ENCODE data around the gene USPL1. TPM values are rescaled to one million over a fixed set of nuclear protein-coding genes. Genes with fewer than 3 reads are reported as not detected.
"Not testable (repeated sequence)": the region's sequence is repeated elsewhere in the genome, so short reads cannot be mapped to it uniquely, and the experiment has no call there.

The USPL1 gene
- total RNA-seq, 6 experiments from 2014 or later = 8.0 to 10.9 (median 10.3) TPM

DNA sequence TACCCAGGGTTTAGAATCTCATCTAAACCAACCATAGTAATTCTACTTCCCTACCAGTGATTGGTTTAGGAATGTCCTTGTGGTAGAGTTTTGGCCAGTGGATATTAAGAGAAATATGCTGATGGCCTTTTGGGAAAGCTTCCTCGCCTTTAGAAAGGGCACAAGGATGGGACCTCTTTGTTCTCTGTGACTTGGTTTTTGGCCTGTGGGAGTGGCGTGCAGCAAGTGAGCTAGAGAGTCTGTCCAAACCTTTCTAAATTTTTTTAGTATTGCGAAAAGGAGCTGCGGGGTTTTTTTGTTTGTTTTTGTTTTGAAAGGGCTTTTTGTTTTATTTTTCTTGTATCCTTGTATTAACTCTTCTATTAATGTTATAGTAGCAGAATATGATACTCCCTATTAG is 20.6 kb downstream of the USPL1 start:
- no peaks in the 10 kb centered on the region for H3K9me3 Mint-ChIP-seq
- TF ChIP-seq, protein P1, sequence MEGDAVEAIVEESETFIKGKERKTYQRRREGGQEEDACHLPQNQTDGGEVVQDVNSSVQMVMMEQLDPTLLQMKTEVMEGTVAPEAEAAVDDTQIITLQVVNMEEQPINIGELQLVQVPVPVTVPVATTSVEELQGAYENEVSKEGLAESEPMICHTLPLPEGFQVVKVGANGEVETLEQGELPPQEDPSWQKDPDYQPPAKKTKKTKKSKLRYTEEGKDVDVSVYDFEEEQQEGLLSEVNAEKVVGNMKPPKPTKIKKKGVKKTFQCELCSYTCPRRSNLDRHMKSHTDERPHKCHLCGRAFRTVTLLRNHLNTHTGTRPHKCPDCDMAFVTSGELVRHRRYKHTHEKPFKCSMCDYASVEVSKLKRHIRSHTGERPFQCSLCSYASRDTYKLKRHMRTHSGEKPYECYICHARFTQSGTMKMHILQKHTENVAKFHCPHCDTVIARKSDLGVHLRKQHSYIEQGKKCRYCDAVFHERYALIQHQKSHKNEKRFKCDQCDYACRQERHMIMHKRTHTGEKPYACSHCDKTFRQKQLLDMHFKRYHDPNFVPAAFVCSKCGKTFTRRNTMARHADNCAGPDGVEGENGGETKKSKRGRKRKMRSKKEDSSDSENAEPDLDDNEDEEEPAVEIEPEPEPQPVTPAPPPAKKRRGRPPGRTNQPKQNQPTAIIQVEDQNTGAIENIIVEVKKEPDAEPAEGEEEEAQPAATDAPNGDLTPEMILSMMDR (IDR thresholded peaks at IDR 0.05) = no peak
- no peaks in the 10 kb centered on the region for H3K27me3 Mint-ChIP-seq (ENCODE audit: insufficient read depth)
- H3K4me1 Mint-ChIP-seq (ENCODE audit: low read depth) = peaks cover 24% of the 10 kb centered on the region
- peaks cover 26% of the 10 kb centered on the region for H3K36me3 Mint-ChIP-seq (ENCODE audit: low read depth)
- DNase-seq = no peak
- no peak overlapping the region for H3K27ac Mint-ChIP-seq
- H3K4me3 Mint-ChIP-seq = no peak overlapping the region

DNA sequence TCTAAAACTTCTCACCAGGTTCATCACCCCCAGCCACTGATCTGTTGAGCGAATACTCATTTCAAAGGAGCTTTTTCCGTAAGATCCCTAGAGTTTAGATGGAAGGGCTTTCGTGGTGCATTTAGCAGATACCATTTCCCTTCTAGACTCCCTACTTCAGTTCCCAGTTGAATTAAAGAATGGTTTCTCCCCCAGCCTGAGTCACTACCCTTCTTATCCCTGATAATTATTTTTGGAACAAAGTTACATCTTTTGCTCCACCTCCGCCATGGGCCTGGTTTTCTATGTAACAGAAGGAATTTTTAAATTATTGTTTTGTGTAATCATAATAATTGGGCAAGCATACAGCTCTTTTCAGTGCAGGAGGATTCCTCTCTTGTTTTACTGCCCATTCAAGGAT is 22.0 kb downstream of the USPL1 start:
- H3K27ac Mint-ChIP-seq = no peak overlapping the region
- no peak for DNase-seq

DNA sequence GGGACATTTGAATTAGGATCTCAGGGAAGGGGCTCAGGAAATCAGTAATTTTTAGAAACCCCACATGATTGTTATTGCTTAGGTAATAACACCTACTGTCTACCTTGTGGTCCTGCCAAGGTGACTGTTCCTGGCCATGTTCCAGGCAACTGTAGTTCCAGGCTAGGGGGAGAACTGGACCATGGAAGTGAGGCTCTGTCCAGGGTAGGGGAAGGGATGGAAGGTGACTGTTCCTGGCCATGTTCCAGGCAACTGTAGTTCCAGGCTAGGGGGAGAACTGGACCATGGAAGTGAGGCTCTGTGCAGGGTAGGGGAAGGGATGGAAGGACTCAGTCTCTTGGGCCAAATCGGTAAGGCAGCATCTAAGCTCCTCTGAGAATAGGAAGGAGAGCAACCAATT is 23.5 kb downstream of the USPL1 start:
- H3K27me3 Mint-ChIP-seq (ENCODE audit: insufficient read depth); H3K9me3 Mint-ChIP-seq; H3K27ac Mint-ChIP-seq; DNase-seq; H3K4me3 Mint-ChIP-seq: not testable (repeated sequence)
- peaks cover 19% of the 10 kb centered on the region for H3K36me3 Mint-ChIP-seq (ENCODE audit: low read depth)
- H3K4me1 Mint-ChIP-seq (ENCODE audit: low read depth) = peaks cover 16% of the 10 kb centered on the region

More for the DNA sequence above, 22.0 kb downstream of the USPL1 start:
- Mint-ChIP-seq H3K27me3 (ENCODE audit: insufficient read depth) (no peaks in the 10 kb centered on the region), H3K36me3 (ENCODE audit: low read depth) (peaks cover 16% of the 10 kb centered on the region), H3K9me3 (no peaks in the 10 kb centered on the region), H3K4me3 (no peak overlapping the region), H3K4me1 (ENCODE audit: low read depth) (peaks cover 22% of the 10 kb centered on the region)
- TF ChIP-seq, protein P1 (IDR thresholded peaks at IDR 0.05) = no peak

DNA sequence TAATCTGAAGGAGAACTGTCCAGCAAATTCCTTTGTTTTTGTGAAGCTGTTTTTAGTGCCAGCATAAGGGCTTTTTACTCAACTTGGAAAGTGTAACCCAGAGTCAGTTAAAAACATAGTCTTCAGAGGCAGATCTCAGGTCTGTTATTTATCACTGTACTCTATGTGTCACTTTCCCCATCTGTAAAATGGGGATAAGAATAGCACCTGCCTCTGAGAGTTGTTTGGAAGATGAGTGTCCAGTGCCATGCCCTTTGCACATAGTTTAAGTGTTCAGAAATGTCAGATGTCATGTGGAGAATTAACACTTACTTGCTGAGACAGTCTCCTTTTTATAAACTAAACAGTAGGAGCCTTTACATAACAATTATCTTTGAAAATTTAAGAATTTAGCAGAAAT is 27.9 kb downstream of the USPL1 start:
- Mint-ChIP-seq H3K9me3 (no peaks in the 10 kb centered on the region), H3K27ac (no peak overlapping the region), H3K4me3 (no peak overlapping the region), H3K36me3 (ENCODE audit: low read depth) (peaks cover 14% of the 10 kb centered on the region), H3K4me1 (ENCODE audit: low read depth) (peaks cover 10% of the 10 kb centered on the region), H3K27me3 (ENCODE audit: insufficient read depth) (no peaks in the 10 kb centered on the region)
- no peak for DNase-seq
- TF ChIP-seq, protein P1 (IDR thresholded peaks at IDR 0.05) = no peak

DNA sequence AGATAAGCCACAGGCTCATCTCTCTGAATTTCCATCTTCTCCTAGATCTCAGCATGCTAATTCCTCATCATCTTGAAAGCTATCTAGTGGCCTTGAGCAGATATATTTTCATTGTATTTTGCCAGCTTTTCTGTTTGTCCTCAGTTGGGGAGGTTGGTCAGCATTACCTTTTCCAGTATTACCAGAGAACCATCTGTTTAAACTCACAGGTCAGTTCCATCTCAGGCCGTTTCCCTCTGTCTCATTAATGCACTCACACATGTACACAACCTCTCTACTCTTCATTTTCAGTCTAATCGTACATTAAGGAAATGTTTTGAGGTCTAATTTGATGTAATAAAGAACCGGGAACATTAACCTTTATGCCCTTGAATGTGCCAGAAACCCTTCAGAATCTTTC is 29.7 kb downstream of the USPL1 start:
- H3K36me3 Mint-ChIP-seq (ENCODE audit: low read depth) = peaks cover 18% of the 10 kb centered on the region
- no peak overlapping the region for H3K27ac Mint-ChIP-seq
- no peak overlapping the region for H3K4me3 Mint-ChIP-seq
- H3K4me1 Mint-ChIP-seq (ENCODE audit: low read depth) = peaks cover 10% of the 10 kb centered on the region
- no peaks in the 10 kb centered on the region; the same call in 1 of the 2 replicates for H3K27me3 Mint-ChIP-seq (ENCODE audit: insufficient read depth)
- TF ChIP-seq, protein P1 (IDR thresholded peaks at IDR 0.05) = no peak
- H3K9me3 Mint-ChIP-seq = no peaks in the 10 kb centered on the region
- no peak for DNase-seq

DNA sequence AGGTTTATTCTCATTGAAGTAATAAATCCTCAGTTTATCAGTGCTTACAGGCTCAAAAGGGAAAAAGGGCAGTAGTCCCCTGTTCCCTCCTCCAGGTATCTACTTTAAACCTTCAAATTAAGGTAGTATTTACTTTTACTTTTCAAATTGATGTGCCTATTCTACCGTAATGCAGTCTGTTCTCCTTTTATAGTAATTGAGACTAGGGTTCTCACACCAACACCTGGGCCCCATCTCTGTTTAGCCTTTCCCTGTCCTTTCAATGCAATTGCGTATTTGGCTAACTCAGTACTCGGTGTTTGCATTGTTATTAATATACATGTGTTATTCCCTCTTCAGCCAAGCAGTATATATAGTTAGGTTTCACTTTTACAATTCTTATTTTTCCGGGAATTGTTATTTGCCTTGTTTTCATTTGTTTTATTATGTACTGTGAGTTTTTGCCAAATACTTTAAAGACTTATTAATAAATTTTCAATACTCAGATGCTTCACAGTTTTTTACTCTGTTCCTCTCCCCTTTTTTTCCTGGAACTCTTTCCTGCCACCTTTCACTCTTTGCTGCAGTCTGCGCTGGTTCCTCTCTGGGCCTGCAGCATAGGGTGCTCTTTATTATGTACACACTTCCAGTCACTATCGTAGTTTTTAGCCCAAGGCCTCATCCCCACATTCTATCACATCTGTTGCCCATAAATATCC is 30.3 kb downstream of the USPL1 start:
- H3K9me3 Mint-ChIP-seq = no peaks in the 10 kb centered on the region
- TF ChIP-seq, protein P1 (IDR thresholded peaks at IDR 0.05) = no peak
- H3K4me1 Mint-ChIP-seq (ENCODE audit: low read depth) = peaks cover 10% of the 10 kb centered on the region
- no peaks in the 10 kb centered on the region; the same call in 1 of the 2 replicates for H3K27me3 Mint-ChIP-seq (ENCODE audit: insufficient read depth)
- H3K36me3 Mint-ChIP-seq (ENCODE audit: low read depth) = peaks cover 18% of the 10 kb centered on the region
- no peak overlapping the region for H3K4me3 Mint-ChIP-seq
- no peak overlapping the region for H3K27ac Mint-ChIP-seq
- DNase-seq = no peak

All from HFFc6 (cell line).